ENCODE results near the gene CEP43. TPM values are rescaled to one million over a fixed set of nuclear protein-coding genes. Genes with fewer than 3 reads are reported as not detected.
A peak's percentile ranks its signal among the peaks of the same experiment; 100 is the strongest.

Gene CEP43
- total RNA-seq, 1 experiment from 2014 or later = 35.4 TPM

- intact Hi-C loops (cut with micrococcal nuclease; ENCODE audit: unreplicated experiment) = no loop called here
- no peak for ATAC-seq
These were observed 1.6 kb downstream of the CEP43 start for GRCh38 chr6:167000759-167001158.

GRCh38 chr6:167005350-167006159 is 6.4 kb downstream of the CEP43 start:
- ChIA-PET CTCF (no interaction called here), POLR2A (interaction anchor here (0.6 kb wide), 1 partner anchor 34 kb away, joined by 3 read pairs; no protein-coding TSS in a partner anchor)
- Histone ChIP-seq H3K9me3 (ENCODE audit: control insufficient read depth, insufficient read depth, low read depth, low read length) (no peaks in the 10 kb centered on the region), H3K27me3 (ENCODE audit: control insufficient read depth, insufficient read depth, low read length) (no peaks in the 10 kb centered on the region), H3K4me3 (ENCODE audit: low read depth in 2 of 2, low read length in 2 of 2) (no peak overlapping the region), H3K4me1 (ENCODE audit: control insufficient read depth, insufficient read depth, low read length) (peaks cover 9% of the 10 kb centered on the region), H3K27ac (ENCODE audit: low read length) (no peak overlapping the region), H3K36me3 (ENCODE audit: control insufficient read depth, insufficient read depth, low read length) (peaks cover 44% of the 10 kb centered on the region)
- no TSS peak for BruUV-seq (replicated peaks)
- no peak for TF ChIP-seq POLR2AphosphoS5 (IDR thresholded peaks at IDR 0.05; ENCODE audit: low read depth, low read length)
- TF ChIP-seq SIN3A (IDR thresholded peaks at IDR 0.05; ENCODE audit: borderline replicate concordance, insufficient read depth, low read depth, low read length) = no peak
- no peak for TF ChIP-seq CTCF (IDR thresholded peaks at IDR 0.05)
- no peak for TF ChIP-seq TCF7L2 (IDR thresholded peaks at IDR 0.05; ENCODE audit: low read depth, low read length)
- no peak for TF ChIP-seq REST (IDR thresholded peaks at IDR 0.05; ENCODE audit: insufficient read depth in 1 of 2, low read depth in 2 of 2, low read length in 1 of 2)
- DNase-seq (ENCODE audit: low read depth, low spot score) (no peak), ATAC-seq (no peak)
- in situ Hi-C loops (cut with HindIII; ENCODE audit: low pct_unique_long_range_greater_than_20kb, low sequenced_read_pairs) (no loop called here), intact Hi-C loops (cut with micrococcal nuclease; ENCODE audit: unreplicated experiment) (no loop called here)

More at GRCh38 chr6:167000759-167001158, 1.6 kb downstream of the CEP43 start:
- Histone ChIP-seq H3K36me3 (ENCODE audit: control insufficient read depth, insufficient read depth, low read length) (peaks cover 34% of the 10 kb centered on the region), H3K4me1 (ENCODE audit: control insufficient read depth, insufficient read depth, low read length) (peaks cover 18% of the 10 kb centered on the region), H3K4me3 (ENCODE audit: low read depth in 2 of 2, low read length in 2 of 2) (peak overlapping the region; percentile 86 to 89), H3K27ac (ENCODE audit: low read length) (peak overlapping the region; percentile 94), H3K9me3 (ENCODE audit: control insufficient read depth, insufficient read depth, low read depth, low read length) (no peaks in the 10 kb centered on the region), H3K27me3 (ENCODE audit: control insufficient read depth, insufficient read depth, low read length) (no peaks in the 10 kb centered on the region)
- CTCF ChIA-PET = no interaction called here
- in situ Hi-C loops (cut with HindIII; ENCODE audit: low pct_unique_long_range_greater_than_20kb, low sequenced_read_pairs) = no loop called here
- no peak for DNase-seq (ENCODE audit: low read depth, low spot score)
- TF ChIP-seq POLR2AphosphoS5 (IDR thresholded peaks at IDR 0.05; ENCODE audit: low read depth, low read length) (no peak), REST (IDR thresholded peaks at IDR 0.05; ENCODE audit: insufficient read depth in 1 of 2, low read depth in 2 of 2, low read length in 1 of 2) (no peak), TCF7L2 (IDR thresholded peaks at IDR 0.05; ENCODE audit: low read depth, low read length) (no peak)
- BruUV-seq (replicated peaks) = no TSS peak
- POLR2A ChIA-PET = no interaction called here
